H1 (cell line): ENCODE measurements around the gene KRTAP9-7.

ENCODE experiments used
- EGR1 ChIP-seq: IDR thresholded peaks from 2 replicates; pipeline ENCODE4 v1.6.1; 2011; ENCODE audit warnings: low read depth, low read length, borderline replicate concordance
- POLR2A ChIP-seq, 2 experiments: IDR thresholded peaks; 1 replicate in 1 of 2; 2 replicates in 1 of 2; pipeline ENCODE4 v1.6.1; 2011; ENCODE audit warnings: low read depth in 2 of 2, low read length in 2 of 2, mild to moderate bottlenecking in 2 of 2; ENCODE audit errors: control extremely low read depth in 1 of 2
- RBBP5 ChIP-seq: IDR thresholded peaks from 2 replicates; pipeline ENCODE4 v1.7.1; 2012; ENCODE audit warnings: low read depth, mild to moderate bottlenecking, inconsistent platforms, low read length, moderate library complexity, borderline replicate concordance
- SUZ12 ChIP-seq: fragments of 200-600 bp; sonication (generic); IDR thresholded peaks from 2 replicates; pipeline ENCODE4 v1.6.1; 2012; ENCODE audit warnings: mild to moderate bottlenecking, inconsistent platforms, low read length, moderate library complexity, mixed read lengths
- TAF1 ChIP-seq: IDR thresholded peaks from 2 replicates; pipeline ENCODE4 v1.6.1; 2011; ENCODE audit warnings: mild to moderate bottlenecking, low read depth, low read length
- YY1 ChIP-seq: IDR thresholded peaks from 2 replicates; pipeline ENCODE4 v1.6.1; 2011; ENCODE audit warnings: low read depth, mild to moderate bottlenecking, low read length
- TF ChIP-seq, protein P1 (sequence below), 3 experiments: IDR thresholded peaks; 1 replicate in 2 of 3; 2 replicates in 1 of 3; pipeline versions ENCODE4 v1.5.1 to v1.6.1; 2011; ENCODE audit warnings: low read length in 3 of 3, mild to moderate bottlenecking in 3 of 3, inconsistent platforms in 2 of 3, low read depth in 1 of 3, moderate library complexity in 1 of 3; ENCODE audit not compliant: insufficient read depth in 1 of 3; ENCODE audit errors: control extremely low read depth in 1 of 3

DNA sequence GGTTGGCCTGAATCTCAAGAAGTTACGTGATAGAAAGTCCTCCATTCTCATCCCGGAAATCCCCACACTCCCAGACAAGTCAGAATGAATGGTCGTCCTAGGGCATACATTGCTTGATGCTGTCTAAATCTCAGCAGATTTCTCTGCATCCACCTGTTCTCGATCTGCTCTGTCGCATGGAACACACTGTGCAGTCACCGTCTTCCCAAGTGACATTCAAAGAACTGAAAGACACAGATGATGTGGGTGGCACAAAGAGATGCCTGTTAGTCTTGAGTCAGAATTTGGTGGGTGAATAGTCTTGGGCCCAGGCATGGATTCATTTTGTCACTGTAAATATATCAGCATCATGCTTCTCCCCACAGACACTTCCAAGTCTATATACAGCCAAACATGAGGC is 43.8 kb upstream of the KRTAP9-7 start:
- TF ChIP-seq POLR2A (IDR thresholded peaks at IDR 0.05; ENCODE audit: control extremely low read depth in 1 of 2, low read depth in 2 of 2, low read length in 2 of 2): no peak
- TF ChIP-seq RBBP5: no peak
- TF ChIP-seq, protein P1, sequence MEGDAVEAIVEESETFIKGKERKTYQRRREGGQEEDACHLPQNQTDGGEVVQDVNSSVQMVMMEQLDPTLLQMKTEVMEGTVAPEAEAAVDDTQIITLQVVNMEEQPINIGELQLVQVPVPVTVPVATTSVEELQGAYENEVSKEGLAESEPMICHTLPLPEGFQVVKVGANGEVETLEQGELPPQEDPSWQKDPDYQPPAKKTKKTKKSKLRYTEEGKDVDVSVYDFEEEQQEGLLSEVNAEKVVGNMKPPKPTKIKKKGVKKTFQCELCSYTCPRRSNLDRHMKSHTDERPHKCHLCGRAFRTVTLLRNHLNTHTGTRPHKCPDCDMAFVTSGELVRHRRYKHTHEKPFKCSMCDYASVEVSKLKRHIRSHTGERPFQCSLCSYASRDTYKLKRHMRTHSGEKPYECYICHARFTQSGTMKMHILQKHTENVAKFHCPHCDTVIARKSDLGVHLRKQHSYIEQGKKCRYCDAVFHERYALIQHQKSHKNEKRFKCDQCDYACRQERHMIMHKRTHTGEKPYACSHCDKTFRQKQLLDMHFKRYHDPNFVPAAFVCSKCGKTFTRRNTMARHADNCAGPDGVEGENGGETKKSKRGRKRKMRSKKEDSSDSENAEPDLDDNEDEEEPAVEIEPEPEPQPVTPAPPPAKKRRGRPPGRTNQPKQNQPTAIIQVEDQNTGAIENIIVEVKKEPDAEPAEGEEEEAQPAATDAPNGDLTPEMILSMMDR (IDR thresholded peaks at IDR 0.05; ENCODE audit: control extremely low read depth in 1 of 3, insufficient read depth in 1 of 3, low read depth in 1 of 3, low read length in 3 of 3): no peak
- TF ChIP-seq SUZ12: no peak
- no peak for TF ChIP-seq EGR1
- TF ChIP-seq TAF1: no peak
- TF ChIP-seq YY1: no peak
